Adipocyte (in vitro differentiated cells): ENCODE data around the gene SUPT20H.

ENCODE experiments used
- DNase-seq: peaks from one replicate; pipeline ENCODE4 v3.0.0-alpha.2; 2015; ENCODE audit warnings: low read depth
- H3K27me3 ChIP-seq: replicated peaks from 2 replicates; pipeline ENCODE4 v1.7.0; 2013; ENCODE audit warnings: mild to moderate bottlenecking, low read length, moderate library complexity; ENCODE audit not compliant: control insufficient read depth, insufficient read depth
- H3K36me3 ChIP-seq: 2 replicates; pipeline ENCODE4 v1.7.0; 2013; ENCODE audit warnings: low read length, mild to moderate bottlenecking, moderate library complexity; ENCODE audit not compliant: control insufficient read depth, insufficient read depth, severe bottlenecking
- H3K4me1 ChIP-seq: 2 replicates; pipeline ENCODE4 v1.7.0; 2013; ENCODE audit warnings: mild to moderate bottlenecking, low read length, moderate library complexity; ENCODE audit not compliant: control insufficient read depth, insufficient read depth
- H3K4me3 ChIP-seq: 2 replicates; pipeline ENCODE4 v1.7.0; 2013; ENCODE audit warnings: mild to moderate bottlenecking, low read length, moderate library complexity
- H3K9ac ChIP-seq: 2 replicates; pipeline ENCODE4 v1.7.0; 2013; ENCODE audit warnings: mild to moderate bottlenecking, low read length, moderate library complexity
- H3K9me3 ChIP-seq: 2 replicates; pipeline ENCODE4 v1.7.0; 2013; ENCODE audit warnings: mild to moderate bottlenecking, low read length, moderate library complexity; ENCODE audit not compliant: control insufficient read depth

Gene SUPT20H

DNA sequence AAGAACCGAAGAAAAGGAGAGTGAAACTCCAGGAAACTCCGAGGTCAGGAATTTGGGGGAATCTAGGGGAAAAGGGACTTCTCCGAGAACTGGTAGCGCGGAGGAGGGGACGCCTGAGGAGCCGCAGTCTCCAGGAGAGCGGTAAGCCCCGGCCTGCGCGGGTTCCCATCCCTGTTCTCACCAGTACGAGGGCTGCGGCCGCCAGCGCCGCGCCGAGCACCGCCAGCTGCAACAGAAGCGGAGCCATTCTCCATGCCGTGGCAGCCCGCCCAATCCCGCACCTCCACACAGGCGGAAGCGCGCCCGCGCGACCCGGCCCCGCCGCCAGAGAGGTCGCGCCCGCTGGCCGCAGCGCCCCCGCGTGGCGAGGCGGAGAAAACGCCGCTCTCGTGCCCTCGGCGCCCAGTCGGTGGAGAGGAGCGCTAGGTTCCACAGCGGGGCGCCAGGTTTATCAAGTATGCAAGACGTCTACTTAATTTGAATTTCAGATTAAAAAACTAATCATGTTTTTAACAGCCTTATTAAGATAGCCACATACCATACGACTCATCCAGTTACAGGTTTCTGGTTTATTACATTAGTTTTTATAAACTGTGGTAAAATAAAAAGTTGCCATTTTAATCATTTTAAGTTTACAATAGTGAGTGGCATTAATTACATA is 60.3 kb downstream of the SUPT20H start, which contains the start of gene ALG5:
ALG5 (minus strand) TSS at position 287 of the 661 bp plus-strand sequence; CDS start at position 247, 40 bp downstream.
- no peaks in the 10 kb centered on the region for H3K27me3 ChIP-seq
- H3K4me3 ChIP-seq: peak within 1 kb of the TSS; percentile 99
- H3K4me1 ChIP-seq: peaks cover 18% of the 10 kb centered on the region
- H3K9ac ChIP-seq: peak within 1 kb of the TSS; percentile 98
- peaks cover 30% of the 10 kb centered on the region for H3K36me3 ChIP-seq
- peak; percentile 97 for DNase-seq
- H3K9me3 ChIP-seq: no peaks in the 10 kb centered on the region

- Histone ChIP-seq H3K36me3 (peaks cover 32% of the 10 kb centered on the region), H3K4me3 (peak overlapping the region; percentile 99), H3K27me3 (no peaks in the 10 kb centered on the region), H3K9ac (peak overlapping the region; percentile 98), H3K9me3 (no peaks in the 10 kb centered on the region), H3K4me1 (peaks cover 18% of the 10 kb centered on the region)
- peak; percentile 49 for DNase-seq
These were observed 60.9 kb downstream of the SUPT20H start for GRCh38 chr13:36998624-36999041.

- peaks cover 18% of the 10 kb centered on the region for H3K4me1 ChIP-seq
- peak overlapping the region; percentile 98 for H3K9ac ChIP-seq
- H3K4me3 ChIP-seq: peak overlapping the region; percentile 99
- DNase-seq: peak; percentile 61
- no peaks in the 10 kb centered on the region for H3K27me3 ChIP-seq
- no peaks in the 10 kb centered on the region for H3K9me3 ChIP-seq
- H3K36me3 ChIP-seq: peaks cover 32% of the 10 kb centered on the region
These were observed 61.6 kb downstream of the SUPT20H start for GRCh38 chr13:36997716-36998427.

DNA sequence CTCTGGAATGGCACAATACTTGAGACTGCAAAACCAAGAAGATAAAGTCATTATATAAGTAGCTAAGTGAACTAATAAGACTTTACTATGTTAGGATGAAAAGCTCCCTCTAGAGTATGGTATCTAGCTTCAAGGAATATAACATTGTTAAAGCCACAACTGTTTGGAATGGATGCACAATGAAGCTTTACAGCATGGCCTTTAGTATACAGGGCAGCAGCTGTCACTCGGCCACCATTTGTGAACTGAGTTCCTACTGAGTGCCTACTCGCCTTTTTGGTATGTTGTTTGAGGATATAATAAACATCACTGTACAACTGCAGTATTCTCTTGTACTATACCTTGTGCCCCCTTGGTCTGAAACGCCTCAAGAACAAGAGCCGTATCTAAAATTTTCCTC is 67.1 kb downstream of the SUPT20H start:
- Histone ChIP-seq H3K9ac (no peak overlapping the region), H3K4me3 (no peak overlapping the region), H3K9me3 (no peaks in the 10 kb centered on the region), H3K4me1 (peaks cover 2% of the 10 kb centered on the region), H3K36me3 (peaks cover 79% of the 10 kb centered on the region), H3K27me3 (no peaks in the 10 kb centered on the region)
- DNase-seq: no peak

- Histone ChIP-seq H3K9me3 (no peaks in the 10 kb centered on the region), H3K4me1 (no peaks in the 10 kb centered on the region), H3K36me3 (peaks cover 95% of the 10 kb centered on the region), H3K27me3 (no peaks in the 10 kb centered on the region), H3K9ac (no peak overlapping the region), H3K4me3 (no peak overlapping the region)
- no peak for DNase-seq
These were observed 72.8 kb downstream of the SUPT20H start for GRCh38 chr13:36986462-36987240.

DNA sequence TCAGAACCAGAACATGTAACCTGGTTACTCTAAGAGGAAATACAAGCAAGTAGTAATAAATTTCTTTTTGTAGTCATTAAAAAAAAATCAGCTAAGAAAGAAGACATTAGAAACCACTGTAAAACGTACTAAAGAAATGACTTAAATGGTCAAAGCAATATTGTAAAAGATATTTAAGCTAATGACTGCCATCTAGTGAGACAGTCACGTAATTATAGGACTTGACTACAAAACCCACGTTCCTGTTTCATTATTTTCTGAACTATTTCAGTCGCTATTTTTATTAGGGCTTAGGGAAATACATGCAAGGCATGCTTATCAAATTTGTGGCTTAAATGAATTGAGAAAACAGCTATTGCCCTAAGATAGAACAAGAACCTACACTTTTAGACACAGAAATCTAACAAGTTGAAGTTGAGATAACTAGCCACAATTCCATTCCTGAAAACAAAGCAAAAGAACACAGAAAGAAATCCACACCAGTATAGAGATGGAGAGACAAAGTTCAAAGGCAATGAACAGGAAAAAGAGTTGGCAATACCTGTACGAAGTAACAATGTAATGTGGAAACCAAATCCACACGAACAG is 78.2 kb downstream of the SUPT20H start:
- Histone ChIP-seq H3K36me3 (peaks cover 49% of the 10 kb centered on the region), H3K27me3 (no peaks in the 10 kb centered on the region), H3K4me1 (peaks cover 9% of the 10 kb centered on the region), H3K9ac (peak overlapping the region; percentile 13), H3K4me3 (no peak overlapping the region), H3K9me3 (no peaks in the 10 kb centered on the region)
- DNase-seq: peak; percentile 82

- H3K9me3 ChIP-seq: peaks cover 7% of the 10 kb centered on the region
- H3K9ac ChIP-seq: no peak overlapping the region
- H3K4me1 ChIP-seq: peaks cover 9% of the 10 kb centered on the region
- no peaks in the 10 kb centered on the region for H3K27me3 ChIP-seq
- no peak overlapping the region for H3K4me3 ChIP-seq
- peak; percentile 38 for DNase-seq
- peaks cover 45% of the 10 kb centered on the region for H3K36me3 ChIP-seq
These were observed 80.0 kb downstream of the SUPT20H start for GRCh38 chr13:36979361-36980050.

DNA sequence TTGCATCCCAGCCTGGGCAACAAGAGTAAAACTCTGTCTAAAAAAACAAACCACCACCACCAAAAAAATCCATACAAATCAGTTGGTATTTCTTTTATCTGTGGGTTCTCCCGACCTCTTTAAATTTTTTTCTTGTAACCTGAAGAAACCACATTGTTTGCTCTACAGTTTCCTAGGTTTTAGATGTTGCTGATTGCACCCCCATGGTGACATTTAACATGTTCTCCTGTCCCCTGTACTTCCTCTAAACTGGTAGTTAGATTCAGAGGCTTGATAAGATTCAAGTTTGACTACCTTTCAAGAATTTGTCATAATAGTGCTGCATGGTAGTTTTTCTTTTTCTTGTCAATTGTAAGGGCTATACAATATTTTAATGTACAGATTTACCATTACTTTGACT is 84.3 kb downstream of the SUPT20H start:
- Histone ChIP-seq H3K36me3 (peaks cover 57% of the 10 kb centered on the region), H3K27me3 (no peaks in the 10 kb centered on the region), H3K9me3 (peaks cover 7% of the 10 kb centered on the region), H3K4me1 (peaks cover 7% of the 10 kb centered on the region), H3K9ac (no peak overlapping the region), H3K4me3 (no peak overlapping the region)
- no peak for DNase-seq

- DNase-seq: no peak
- Histone ChIP-seq H3K9me3 (peaks cover 7% of the 10 kb centered on the region), H3K9ac (no peak overlapping the region), H3K4me3 (no peak overlapping the region), H3K4me1 (no peaks in the 10 kb centered on the region), H3K36me3 (peaks cover 61% of the 10 kb centered on the region), H3K27me3 (no peaks in the 10 kb centered on the region)
These were observed 85.7 kb downstream of the SUPT20H start for GRCh38 chr13:36973621-36974295.

DNA sequence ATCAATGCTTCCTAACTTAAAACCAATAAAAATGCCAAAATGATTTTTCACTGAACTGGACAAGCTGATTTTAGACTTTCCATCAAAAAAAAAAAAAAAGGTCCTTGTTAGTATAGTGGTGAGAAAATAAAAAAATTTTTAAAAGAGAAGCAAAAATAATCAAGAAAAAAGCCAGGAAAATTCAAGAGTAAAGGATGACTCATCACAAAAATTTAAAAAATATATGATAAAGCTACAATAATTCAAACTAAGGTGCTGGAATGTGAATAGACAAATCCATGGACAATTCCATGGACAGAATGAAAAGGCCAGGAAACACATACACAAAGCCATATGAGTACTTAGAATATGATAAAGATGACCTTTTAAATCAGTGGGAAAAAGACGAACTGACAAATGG is 86.5 kb downstream of the SUPT20H start:
- Histone ChIP-seq H3K9me3 (peaks cover 7% of the 10 kb centered on the region), H3K4me3 (no peak overlapping the region), H3K27me3 (no peaks in the 10 kb centered on the region), H3K36me3 (peaks cover 61% of the 10 kb centered on the region), H3K9ac (no peak overlapping the region), H3K4me1 (no peaks in the 10 kb centered on the region)
- no peak for DNase-seq
